HG03108 (cell line): ENCODE results near the gene PLP2.
"Not testable (repeated sequence)": the region's sequence is repeated elsewhere in the genome, so short reads cannot be mapped to it uniquely, and the experiment has no call there.

Experiments used
- ATAC-seq: cut with Tn5 transposase; IDR thresholded peaks from one replicate; pipeline ENCODE4 v1.9.1; 2021; ENCODE audit warnings: moderate library complexity; ENCODE audit not compliant: unreplicated experiment

Gene PLP2

GRCh38 chrX:49171752-49172279 lies at the start of gene PLP2:
Gene PLP2 (plus strand): TSS chrX:49171898. CDS start chrX:49172001, 103 bp downstream.
- ATAC-seq: peak; percentile 33

- no peak for ATAC-seq
Measured at GRCh38 chrX:49122499-49122898, 49.2 kb upstream of the PLP2 start.

GRCh38 chrX:49127742-49128258 lies 43.9 kb upstream of the PLP2 start:
- not testable (repeated sequence) for ATAC-seq

GRCh38 chrX:49129427-49129826 lies 42.3 kb upstream of the PLP2 start:
- no peak for ATAC-seq

GRCh38 chrX:49132275-49132674 lies 39.4 kb upstream of the PLP2 start:
- not testable (repeated sequence) for ATAC-seq

- no peak for ATAC-seq
Measured at GRCh38 chrX:49133759-49134158, 37.9 kb upstream of the PLP2 start.

- ATAC-seq: no peak
Measured at GRCh38 chrX:49137492-49137891, 34.2 kb upstream of the PLP2 start.

- no peak for ATAC-seq
Measured at GRCh38 chrX:49139713-49140112, 32.0 kb upstream of the PLP2 start.

GRCh38 chrX:49142264-49142663 lies 29.4 kb upstream of the PLP2 start:
- not testable (repeated sequence) for ATAC-seq

- not testable (repeated sequence) for ATAC-seq
Measured at GRCh38 chrX:49143154-49143553, 28.5 kb upstream of the PLP2 start.

GRCh38 chrX:49147282-49147681 lies 24.4 kb upstream of the PLP2 start:
- no peak for ATAC-seq

- ATAC-seq: no peak
Measured at GRCh38 chrX:49147936-49148335, 23.8 kb upstream of the PLP2 start.

- ATAC-seq: not testable (repeated sequence)
Measured at GRCh38 chrX:49148390-49149100, 23.2 kb upstream of the PLP2 start.

- ATAC-seq: not testable (repeated sequence)
Measured at GRCh38 chrX:49149291-49149690, 22.4 kb upstream of the PLP2 start.

GRCh38 chrX:49153467-49153866 lies 18.2 kb upstream of the PLP2 start:
- no peak for ATAC-seq

GRCh38 chrX:49155243-49155899 lies 16.3 kb upstream of the PLP2 start:
- no peak for ATAC-seq

GRCh38 chrX:49155900-49156837 lies 15.5 kb upstream of the PLP2 start:
- ATAC-seq: peak; percentile 78

- no peak for ATAC-seq
Measured at GRCh38 chrX:49157194-49157593, 14.5 kb upstream of the PLP2 start.

GRCh38 chrX:49160908-49161307 lies 10.8 kb upstream of the PLP2 start:
- ATAC-seq: no peak

- ATAC-seq: no peak
Measured at GRCh38 chrX:49161632-49162031, 10.1 kb upstream of the PLP2 start.

- no peak for ATAC-seq
Measured at GRCh38 chrX:49162620-49163019, 9.1 kb upstream of the PLP2 start, which contains the start of gene MAGIX. Gene MAGIX (plus strand): TSS chrX:49162758. CDS start chrX:49162890, 132 bp downstream.
